Loucy (cell line): ENCODE measurements around the gene RGPD3.
A peak's percentile ranks its signal among the peaks of the same experiment; 100 is the strongest.

Experiments
- H2AFZ ChIP-seq: fragments of 200-600 bp; sonication (generic); 2 replicates; pipeline ENCODE4 v1.6.0; 2016; ENCODE audit warnings: antibody characterized with exemption, mild to moderate bottlenecking, low read length, moderate library complexity
- H3F3A ChIP-seq: fragments of 200-600 bp; 2 replicates; pipeline ENCODE4 v1.6.0; 2016; ENCODE audit warnings: antibody characterized with exemption, low read depth, mild to moderate bottlenecking
- H3K27me3 ChIP-seq: fragments of 200-600 bp; sonication (generic); 2 replicates; pipeline ENCODE4 v1.6.1; 2014; ENCODE audit warnings: low read length, mild to moderate bottlenecking; ENCODE audit not compliant: insufficient read depth, poor library complexity, severe bottlenecking
- H3K36me3 ChIP-seq: fragments of 200-600 bp; sonication (generic); 2 replicates; pipeline ENCODE4 v1.6.1; 2016; ENCODE audit warnings: low read length; ENCODE audit not compliant: insufficient read depth
- H3K4me1 ChIP-seq: fragments of 200-600 bp; sonication (generic); 2 replicates; pipeline ENCODE4 v1.5.1; 2014; ENCODE audit warnings: low read length, mild to moderate bottlenecking; ENCODE audit not compliant: insufficient read depth, poor library complexity, severe bottlenecking
- H3K4me2 ChIP-seq: fragments of 200-600 bp; sonication (generic); 2 replicates; pipeline ENCODE4 v1.6.0; 2014; ENCODE audit warnings: antibody characterized with exemption, low read length, low read depth, mild to moderate bottlenecking; ENCODE audit not compliant: poor library complexity, severe bottlenecking
- H3K4me3 ChIP-seq: fragments of 200-600 bp; sonication (generic); 2 replicates; pipeline ENCODE4 v1.5.1; 2014; ENCODE audit warnings: low read length, mild to moderate bottlenecking, mixed read lengths; ENCODE audit not compliant: poor library complexity, severe bottlenecking
- H3K79me2 ChIP-seq: fragments of 200-600 bp; sonication (generic); 2 replicates; pipeline ENCODE4 v1.6.1; 2014; ENCODE audit warnings: low read length; ENCODE audit not compliant: insufficient read depth
- H3K9ac ChIP-seq: fragments of 200-600 bp; sonication (generic); 2 replicates; pipeline ENCODE4 v1.6.0; 2014; ENCODE audit warnings: mild to moderate bottlenecking, low read depth, low read length, moderate library complexity; ENCODE audit not compliant: poor library complexity, severe bottlenecking
- H3K9me2 ChIP-seq: fragments of 200-600 bp; sonication (generic); replicated peaks from 2 replicates; pipeline ENCODE4 v1.6.1; 2016; ENCODE audit warnings: low read depth, low read length, mixed read lengths
- H3K9me3 ChIP-seq: fragments of 200-600 bp; sonication (generic); 2 replicates; pipeline ENCODE4 v1.6.1; 2014; ENCODE audit warnings: mild to moderate bottlenecking, antibody characterized with exemption, low read length, low read depth; ENCODE audit not compliant: insufficient read depth
- H4K20me1 ChIP-seq: fragments of 200-600 bp; sonication (generic); 2 replicates; pipeline ENCODE4 v1.6.0; 2014; ENCODE audit warnings: antibody characterized with exemption, low read length, mild to moderate bottlenecking; ENCODE audit not compliant: insufficient read depth, poor library complexity, severe bottlenecking
- EZH2phosphoT487 ChIP-seq: fragments of 200-600 bp; IDR thresholded peaks from 2 replicates; pipeline ENCODE4 v1.6.1; 2018; ENCODE audit warnings: antibody characterized with exemption, mild to moderate bottlenecking, moderate library complexity, borderline replicate concordance
- TF ChIP-seq, protein P1 (sequence below): fragments of 200-600 bp; sonication (generic); conservative IDR thresholded peaks from 2 replicates; pipeline ENCODE4 v1.5.1; 2014; ENCODE audit warnings: mild to moderate bottlenecking, antibody characterized with exemption, low read length

Gene RGPD3

GRCh38 chr2:106359512-106359911 lies 108.7 kb downstream of the RGPD3 start:
- H3K9me2 ChIP-seq: no peaks in the 10 kb centered on the region
- H3K9ac ChIP-seq: no peak overlapping the region
- no peak overlapping the region for H2AFZ ChIP-seq
- no peaks in the 10 kb centered on the region for H3K9me3 ChIP-seq
- peaks cover 9% of the 10 kb centered on the region for H3K4me1 ChIP-seq
- TF ChIP-seq, protein P1, sequence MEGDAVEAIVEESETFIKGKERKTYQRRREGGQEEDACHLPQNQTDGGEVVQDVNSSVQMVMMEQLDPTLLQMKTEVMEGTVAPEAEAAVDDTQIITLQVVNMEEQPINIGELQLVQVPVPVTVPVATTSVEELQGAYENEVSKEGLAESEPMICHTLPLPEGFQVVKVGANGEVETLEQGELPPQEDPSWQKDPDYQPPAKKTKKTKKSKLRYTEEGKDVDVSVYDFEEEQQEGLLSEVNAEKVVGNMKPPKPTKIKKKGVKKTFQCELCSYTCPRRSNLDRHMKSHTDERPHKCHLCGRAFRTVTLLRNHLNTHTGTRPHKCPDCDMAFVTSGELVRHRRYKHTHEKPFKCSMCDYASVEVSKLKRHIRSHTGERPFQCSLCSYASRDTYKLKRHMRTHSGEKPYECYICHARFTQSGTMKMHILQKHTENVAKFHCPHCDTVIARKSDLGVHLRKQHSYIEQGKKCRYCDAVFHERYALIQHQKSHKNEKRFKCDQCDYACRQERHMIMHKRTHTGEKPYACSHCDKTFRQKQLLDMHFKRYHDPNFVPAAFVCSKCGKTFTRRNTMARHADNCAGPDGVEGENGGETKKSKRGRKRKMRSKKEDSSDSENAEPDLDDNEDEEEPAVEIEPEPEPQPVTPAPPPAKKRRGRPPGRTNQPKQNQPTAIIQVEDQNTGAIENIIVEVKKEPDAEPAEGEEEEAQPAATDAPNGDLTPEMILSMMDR: no peak
- TF ChIP-seq EZH2phosphoT487: no peak
- H4K20me1 ChIP-seq: no peaks in the 10 kb centered on the region
- no peaks in the 10 kb centered on the region for H3K27me3 ChIP-seq
- no peak overlapping the region for H3K4me2 ChIP-seq
- no peak overlapping the region for H3K4me3 ChIP-seq
- no peaks in the 10 kb centered on the region for H3K36me3 ChIP-seq
- no peaks in the 10 kb centered on the region for H3K79me2 ChIP-seq
- no peaks in the 10 kb centered on the region for H3F3A ChIP-seq

DNA sequence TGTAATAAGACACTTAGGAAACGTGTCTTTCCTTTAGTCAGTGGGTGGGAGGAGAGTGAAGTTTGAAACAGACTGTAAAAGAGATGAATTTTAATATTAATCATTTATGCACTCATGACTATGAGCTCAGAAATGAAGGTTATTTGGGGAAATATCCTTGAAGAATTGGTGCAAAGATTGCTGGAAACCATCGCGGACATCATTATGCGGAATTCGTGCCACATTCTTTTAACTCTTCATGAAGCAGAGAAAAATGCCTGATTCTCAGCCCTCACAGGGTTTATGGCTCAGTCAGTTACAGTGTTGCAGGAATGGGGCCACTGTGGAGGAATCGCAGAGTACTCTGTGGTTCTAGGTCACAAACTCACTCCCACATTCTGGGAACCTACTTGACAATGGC lies 109.7 kb downstream of the RGPD3 start:
- Histone ChIP-seq H2AFZ (no peak overlapping the region), H3F3A (no peaks in the 10 kb centered on the region), H3K9me3 (no peaks in the 10 kb centered on the region), H3K4me1 (peaks cover 9% of the 10 kb centered on the region), H3K4me3 (no peak overlapping the region), H3K36me3 (no peaks in the 10 kb centered on the region), H4K20me1 (no peaks in the 10 kb centered on the region), H3K79me2 (no peaks in the 10 kb centered on the region), H3K9me2 (no peaks in the 10 kb centered on the region), H3K27me3 (no peaks in the 10 kb centered on the region), H3K9ac (no peak overlapping the region), H3K4me2 (peak overlapping the region; percentile 44)
- no peak for TF ChIP-seq EZH2phosphoT487
- TF ChIP-seq, protein P1: no peak

- Histone ChIP-seq H3K4me2 (peak overlapping the region; percentile 44), H4K20me1 (no peaks in the 10 kb centered on the region), H3K9me2 (no peaks in the 10 kb centered on the region), H3K36me3 (no peaks in the 10 kb centered on the region), H3K4me3 (no peak overlapping the region), H2AFZ (no peak overlapping the region), H3K9ac (no peak overlapping the region), H3K4me1 (peaks cover 9% of the 10 kb centered on the region), H3K27me3 (no peaks in the 10 kb centered on the region), H3K9me3 (no peaks in the 10 kb centered on the region), H3F3A (no peaks in the 10 kb centered on the region), H3K79me2 (no peaks in the 10 kb centered on the region)
- TF ChIP-seq, protein P1: no peak
- TF ChIP-seq EZH2phosphoT487: no peak
Observed at GRCh38 chr2:106358081-106358480, 110.1 kb downstream of the RGPD3 start.
